Neural cell (in vitro differentiated cells): ENCODE results near the gene GLT8D1. TPM values are rescaled to one million over a fixed set of nuclear protein-coding genes. Genes with fewer than 3 reads are reported as not detected.

Experiments used
- H2AFZ ChIP-seq: fragments of 200-600, 300-800 bp; sonication (generic), shearing (Covaris generic); 2 replicates; pipeline ENCODE4 v1.6.0; 2014; ENCODE audit warnings: low read depth, mild to moderate bottlenecking, antibody characterized with exemption, low read length, moderate library complexity
- H3F3A ChIP-seq: fragments of 200-600 bp; shearing (Covaris generic); 2 replicates; pipeline ENCODE4 v1.6.1; 2016; ENCODE audit warnings: mild to moderate bottlenecking, moderate library complexity, mixed read lengths, antibody characterized with exemption, low read length; ENCODE audit not compliant: insufficient read depth, poor library complexity, severe bottlenecking
- H3K27ac ChIP-seq: fragments of 200-600, 300-800 bp; sonication (generic), shearing (Covaris generic); 2 replicates; pipeline ENCODE4 v1.5.1; 2014; ENCODE audit warnings: mild to moderate bottlenecking, low read length, moderate library complexity
- H3K27me3 ChIP-seq: fragments of 300-800, 200-600 bp; sonication (generic), shearing (Covaris generic); 2 replicates; pipeline ENCODE4 v1.6.0; 2014; ENCODE audit warnings: mild to moderate bottlenecking, low read depth, low read length, moderate library complexity; ENCODE audit not compliant: insufficient read depth
- H3K36me3 ChIP-seq: fragments of 300-800, 200-600 bp; sonication (generic), shearing (Covaris generic); 2 replicates; pipeline ENCODE4 v1.5.1; 2014; ENCODE audit warnings: mild to moderate bottlenecking, antibody characterized with exemption, low read length, moderate library complexity; ENCODE audit not compliant: insufficient read depth
- H3K4me2 ChIP-seq: fragments of 300-800, 200-600 bp; sonication (generic), shearing (Covaris generic); 2 replicates; pipeline ENCODE4 v1.6.0; 2014; ENCODE audit warnings: mild to moderate bottlenecking, low read length
- H3K4me3 ChIP-seq: fragments of 300-800, 200-600 bp; sonication (generic), shearing (Covaris generic); 2 replicates; pipeline ENCODE4 v1.5.1; 2014; ENCODE audit warnings: mild to moderate bottlenecking, low read length, moderate library complexity
- H3K79me2 ChIP-seq: fragments of 200-600 bp; shearing (Covaris generic); replicated peaks from 2 replicates; pipeline ENCODE4 v1.6.0; 2014; ENCODE audit warnings: mild to moderate bottlenecking, low read length, moderate library complexity; ENCODE audit not compliant: insufficient read depth
- H3K9ac ChIP-seq: fragments of 300-800, 200-600 bp; sonication (generic), shearing (Covaris generic); 2 replicates; pipeline ENCODE4 v1.6.1; 2016; ENCODE audit warnings: mild to moderate bottlenecking, low read length, mixed read lengths
- H3K9me2 ChIP-seq: fragments of 200-600 bp; shearing (Covaris generic); 2 replicates; pipeline ENCODE4 v1.6.1; 2016; ENCODE audit warnings: mild to moderate bottlenecking, low read length, mixed read lengths; ENCODE audit not compliant: insufficient read depth
- H3K9me3 ChIP-seq: fragments of 200-600, 300-800 bp; sonication (generic), shearing (Covaris generic); 2 replicates; pipeline ENCODE4 v1.6.1; 2016; ENCODE audit warnings: mild to moderate bottlenecking, mixed run types, low read length, moderate library complexity, mixed read lengths
- H4K20me1 ChIP-seq: fragments of 200-600 bp; shearing (Covaris generic); 2 replicates; pipeline ENCODE4 v1.6.1; 2016; ENCODE audit warnings: mild to moderate bottlenecking, mixed run types; ENCODE audit not compliant: insufficient read depth
- CTCF ChIP-seq: fragments of 450-650 bp; IDR thresholded peaks from 2 replicates; pipeline ENCODE4 v1.5.1; 2014; ENCODE audit warnings: antibody characterized with exemption, mild to moderate bottlenecking, moderate library complexity; ENCODE audit not compliant: poor library complexity, severe bottlenecking
- EP300 ChIP-seq: fragments of 450-650 bp; conservative IDR thresholded peaks from 2 replicates; pipeline ENCODE4 v1.6.1; 2014; ENCODE audit warnings: antibody characterized with exemption, mild to moderate bottlenecking, moderate library complexity; ENCODE audit not compliant: poor library complexity, severe bottlenecking
- EZH2 ChIP-seq: fragments of 200-600, 300-800 bp; shearing (Covaris generic), sonication (generic); IDR thresholded peaks from 2 replicates; pipeline ENCODE4 v1.6.1; 2014; ENCODE audit warnings: antibody characterized with exemption, low read length, borderline replicate concordance, mild to moderate bottlenecking; ENCODE audit not compliant: insufficient read depth, poor library complexity, severe bottlenecking
- MXI1 ChIP-seq: fragments of 450-650 bp; conservative IDR thresholded peaks from 2 replicates; pipeline ENCODE4 v1.6.1; 2014; ENCODE audit warnings: antibody characterized with exemption, mild to moderate bottlenecking; ENCODE audit not compliant: poor library complexity, severe bottlenecking
- POLR2AphosphoS5 ChIP-seq: IDR thresholded peaks from 2 replicates; pipeline ENCODE4 v1.6.1; 2012
- RAD21 ChIP-seq: fragments of 450-650 bp; conservative IDR thresholded peaks from 2 replicates; pipeline ENCODE4 v1.6.1; 2014; ENCODE audit warnings: antibody characterized with exemption, mild to moderate bottlenecking, moderate library complexity
- REST ChIP-seq: IDR thresholded peaks from 2 replicates; pipeline ENCODE4 v1.6.1; 2012; ENCODE audit warnings: borderline replicate concordance
- SMC3 ChIP-seq: fragments of 450-650 bp; conservative IDR thresholded peaks from 2 replicates; pipeline ENCODE4 v1.6.1; 2014; ENCODE audit warnings: antibody characterized with exemption, mild to moderate bottlenecking, moderate library complexity; ENCODE audit not compliant: poor library complexity
- TAF1 ChIP-seq: IDR thresholded peaks from 2 replicates; pipeline ENCODE4 v1.6.1; 2012; ENCODE audit warnings: low read depth
- polyA plus RNA-seq: library from polyadenylated mRNA; depleted of rRNA; stranded (reverse); fragments of >200 nt; gene quantifications from 2 replicates; pipeline ENCODE4 v1.2.3, GENCODE V29; 2014

The GLT8D1 gene
- polyA plus RNA-seq, 1 donor from 2014 or later = 182 TPM

DNA sequence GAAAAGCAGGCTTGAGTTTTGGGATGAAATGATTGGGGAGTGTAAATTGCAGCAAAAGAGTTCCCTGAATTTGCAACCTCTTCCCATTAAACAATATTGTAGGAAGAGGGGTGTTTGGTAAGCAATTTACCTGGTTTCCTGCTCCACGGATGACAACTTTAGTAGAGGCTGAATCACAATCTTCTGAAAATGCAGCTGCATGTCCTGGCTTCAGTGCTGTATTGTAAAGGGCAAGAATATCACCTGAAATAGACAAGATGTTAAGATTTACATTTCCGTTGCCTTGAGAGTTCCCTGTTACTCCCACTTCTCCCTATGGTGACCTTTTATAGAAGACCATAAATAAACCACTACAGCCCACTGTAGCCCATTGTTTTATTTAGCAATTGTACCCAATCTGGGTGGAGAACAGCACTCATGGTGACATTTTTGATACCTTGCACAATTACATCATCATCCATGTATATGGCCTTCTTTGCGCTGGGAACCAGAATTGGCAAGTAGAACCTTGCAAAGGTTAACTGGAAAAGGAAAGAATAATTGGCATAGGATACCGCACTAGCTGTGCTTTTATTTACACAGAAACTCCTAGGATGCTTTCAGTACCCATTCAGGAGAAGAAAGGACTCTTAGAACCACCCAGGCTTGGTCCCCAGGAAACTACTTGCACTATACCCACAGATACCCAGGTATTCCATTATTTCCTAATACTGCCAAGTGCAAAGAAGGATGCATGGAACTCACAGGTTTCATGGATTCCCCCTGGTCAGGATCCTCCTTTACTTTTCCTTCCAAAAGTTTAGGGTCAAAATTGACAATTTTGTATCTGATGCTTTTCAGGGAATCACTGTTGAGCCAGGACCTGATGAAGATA lies 9.6 kb downstream of the GLT8D1 start:
- no peaks in the 10 kb centered on the region for H3K36me3 ChIP-seq
- H3F3A ChIP-seq = no peaks in the 10 kb centered on the region

DNA sequence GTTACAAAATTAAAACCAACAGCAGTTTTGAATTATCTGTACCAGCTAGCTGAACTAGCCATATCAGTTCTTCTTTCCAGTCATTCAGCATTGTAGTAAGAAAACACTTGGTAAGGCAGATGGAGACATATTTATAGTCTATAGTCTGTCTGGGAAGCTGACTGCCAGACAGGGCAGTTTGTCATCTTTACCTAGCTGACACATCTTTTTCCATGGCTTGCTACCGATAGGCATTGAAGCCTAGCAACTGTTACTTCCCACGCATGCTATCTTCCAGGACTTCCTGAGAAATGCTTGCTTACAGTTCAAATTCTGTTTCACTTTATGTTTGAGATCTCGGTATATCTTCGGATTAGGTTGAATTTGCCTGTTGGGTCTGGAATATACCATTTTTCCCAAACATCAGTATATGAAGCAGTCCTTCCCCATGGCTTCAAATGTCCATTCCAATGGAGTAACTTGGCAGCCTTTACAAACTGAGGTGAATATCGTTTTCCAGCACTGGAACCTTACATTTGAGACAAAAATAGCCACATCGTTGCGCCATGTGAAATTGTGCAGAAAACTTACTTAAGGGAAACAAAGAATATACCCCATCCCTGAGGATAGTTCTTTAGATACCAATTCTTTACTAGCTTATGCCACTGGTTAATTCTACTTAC lies 10.9 kb downstream of the GLT8D1 start:
- TF ChIP-seq REST (no peak), RAD21 (no peak), POLR2AphosphoS5 (no peak), SMC3 (no peak)
- Histone ChIP-seq H2AFZ (no peak overlapping the region), H3K36me3 (no peaks in the 10 kb centered on the region), H3K9me2 (no peaks in the 10 kb centered on the region), H3K4me3 (no peak overlapping the region), H3F3A (no peaks in the 10 kb centered on the region), H3K27me3 (no peaks in the 10 kb centered on the region), H3K4me2 (no peak overlapping the region), H4K20me1 (no peaks in the 10 kb centered on the region), H3K79me2 (peaks cover 2% of the 10 kb centered on the region), H3K27ac (no peak overlapping the region), H3K9ac (no peak overlapping the region), H3K9me3 (no peaks in the 10 kb centered on the region)

More for the DNA sequence above, 9.6 kb downstream of the GLT8D1 start:
- H4K20me1 ChIP-seq = no peaks in the 10 kb centered on the region
- H3K4me3 ChIP-seq = no peak overlapping the region
- H3K9me3 ChIP-seq = no peaks in the 10 kb centered on the region
- no peak overlapping the region for H2AFZ ChIP-seq
- H3K4me2 ChIP-seq = no peak overlapping the region
- no peaks in the 10 kb centered on the region for H3K27me3 ChIP-seq
- no peak overlapping the region for H3K27ac ChIP-seq
- TF ChIP-seq EP300 (no peak), POLR2AphosphoS5 (no peak), MXI1 (no peak), RAD21 (no peak)
- no peaks in the 10 kb centered on the region for H3K9me2 ChIP-seq
- no peak overlapping the region for H3K9ac ChIP-seq
- peaks cover 6% of the 10 kb centered on the region for H3K79me2 ChIP-seq

DNA sequence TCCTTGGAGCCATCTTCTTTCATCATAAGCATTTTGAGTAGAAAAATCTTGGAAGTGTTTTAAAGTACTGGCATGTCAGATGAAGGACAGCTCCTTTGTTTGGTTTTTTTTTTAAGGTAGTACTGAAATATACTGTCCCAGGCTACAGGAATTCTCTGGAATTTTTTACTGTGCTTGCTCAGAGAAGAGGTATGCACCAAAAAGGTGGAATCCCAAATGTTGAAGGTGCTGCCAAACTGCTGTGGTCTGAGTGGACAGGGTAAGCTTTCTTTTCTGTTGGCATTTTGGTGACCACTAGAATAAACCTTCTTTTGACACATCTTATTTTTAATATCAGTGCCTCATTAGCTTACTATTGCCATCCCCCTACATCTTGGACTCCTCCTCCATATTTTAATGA lies 12.5 kb downstream of the GLT8D1 start:
- Histone ChIP-seq H2AFZ (no peak overlapping the region), H3K27ac (no peak overlapping the region), H3F3A (no peaks in the 10 kb centered on the region), H3K27me3 (no peaks in the 10 kb centered on the region), H3K36me3 (peaks cover 4% of the 10 kb centered on the region), H3K4me3 (no peak overlapping the region), H3K9ac (no peak overlapping the region), H3K79me2 (no peaks in the 10 kb centered on the region), H3K4me2 (no peak overlapping the region), H3K9me2 (no peaks in the 10 kb centered on the region), H4K20me1 (no peaks in the 10 kb centered on the region), H3K9me3 (no peaks in the 10 kb centered on the region)
- TF ChIP-seq CTCF (no peak), SMC3 (no peak), RAD21 (no peak), EZH2 (no peak), POLR2AphosphoS5 (no peak), EP300 (no peak), TAF1 (no peak), MXI1 (no peak), REST (no peak)
